IgD-negative memory B cell (primary cell): Measurements from ENCODE around the gene TELO2. TPM values are rescaled to one million over a fixed set of nuclear protein-coding genes. Genes with fewer than 3 reads are reported as not detected.

Experiments
- H3K27ac Mint-ChIP-seq, 3 donors: one replicate each; pipeline ENCODE4 v1.8.0; 2020 to 2022; ENCODE audit warnings: mild to moderate bottlenecking in 3 of 3, mixed read lengths in 3 of 3, moderate library complexity in 1 of 3
- H3K27me3 Mint-ChIP-seq: one replicate; pipeline ENCODE4 v1.8.0; 2021; ENCODE audit warnings: mixed read lengths
- H3K36me3 Mint-ChIP-seq: one replicate; pipeline ENCODE4 v1.8.0; 2020; ENCODE audit warnings: mild to moderate bottlenecking, mixed read lengths
- H3K4me1 Mint-ChIP-seq, 3 donors: one replicate each; pipeline ENCODE4 v1.8.0; 2020 to 2022; ENCODE audit warnings: mixed read lengths in 3 of 3, mild to moderate bottlenecking in 1 of 3
- H3K4me3 Mint-ChIP-seq, 4 donors: one replicate each; pipeline ENCODE4 v1.8.0; 2020 to 2022; ENCODE audit warnings: mild to moderate bottlenecking in 4 of 4, mixed read lengths in 4 of 4, moderate library complexity in 3 of 4
- H3K9me3 Mint-ChIP-seq, 3 donors: one replicate each; pipeline ENCODE4 v1.8.0; 2020 to 2021; ENCODE audit warnings: mixed read lengths in 3 of 3, mild to moderate bottlenecking in 1 of 3
- polyA plus RNA-seq: library from polyadenylated mRNA; unstranded; fragments of 300-500 nt; fragmentation: Illumina TruSeq; gene quantifications from one replicate; pipeline ENCODE4 v1.2.3, GENCODE V29; 2021

The TELO2 gene
- polyA plus RNA-seq, 1 donor from 2014 or later: 37.4 TPM

GRCh38 chr16:1546430-1546829 lies 53.3 kb downstream of the TELO2 start:
- H3K9me3 Mint-ChIP-seq: no peaks in the 10 kb centered on the region
- no peak overlapping the region for H3K27ac Mint-ChIP-seq
- no peaks in the 10 kb centered on the region for H3K36me3 Mint-ChIP-seq
- peaks cover 9 to 12% (median 11%) of the 10 kb centered on the region in 3 donors for H3K4me1 Mint-ChIP-seq
- H3K4me3 Mint-ChIP-seq: no peak overlapping the region
- no peaks in the 10 kb centered on the region for H3K27me3 Mint-ChIP-seq

- Mint-ChIP-seq H3K4me3 (no peak overlapping the region), H3K36me3 (peaks cover 3% of the 10 kb centered on the region), H3K9me3 (no peaks in the 10 kb centered on the region), H3K27ac (no peak overlapping the region), H3K27me3 (no peaks in the 10 kb centered on the region), H3K4me1 (peaks cover 8 to 11% (median 9%) of the 10 kb centered on the region in 3 donors)
These were observed 55.1 kb downstream of the TELO2 start for GRCh38 chr16:1548233-1548632.

GRCh38 chr16:1548727-1549126 lies 55.6 kb downstream of the TELO2 start:
- Mint-ChIP-seq H3K36me3 (peaks cover 3% of the 10 kb centered on the region), H3K4me1 (peaks cover 3 to 7% (median 6%) of the 10 kb centered on the region in 3 donors), H3K4me3 (no peak overlapping the region), H3K9me3 (no peaks in the 10 kb centered on the region), H3K27ac (no peak overlapping the region), H3K27me3 (no peaks in the 10 kb centered on the region)

GRCh38 chr16:1550069-1550468 lies 56.9 kb downstream of the TELO2 start:
- H3K27me3 Mint-ChIP-seq: no peaks in the 10 kb centered on the region
- H3K4me3 Mint-ChIP-seq: peak overlapping the region in 1 of 4 donors; percentile 52
- H3K4me1 Mint-ChIP-seq: peaks cover 2 to 5% (median 3%) of the 10 kb centered on the region in 3 donors
- no peaks in the 10 kb centered on the region for H3K9me3 Mint-ChIP-seq
- H3K36me3 Mint-ChIP-seq: peaks cover 3% of the 10 kb centered on the region
- no peak overlapping the region for H3K27ac Mint-ChIP-seq

- Mint-ChIP-seq H3K27me3 (no peaks in the 10 kb centered on the region), H3K4me1 (no peaks in the 10 kb centered on the region), H3K9me3 (no peaks in the 10 kb centered on the region), H3K4me3 (no peak overlapping the region), H3K27ac (no peak overlapping the region), H3K36me3 (peaks cover 3% of the 10 kb centered on the region)
These were observed 57.5 kb downstream of the TELO2 start for GRCh38 chr16:1550696-1551095.

GRCh38 chr16:1551166-1551565 lies 58.0 kb downstream of the TELO2 start:
- Mint-ChIP-seq H3K27me3 (no peaks in the 10 kb centered on the region), H3K4me3 (no peak overlapping the region), H3K27ac (no peak overlapping the region), H3K36me3 (peaks cover 3% of the 10 kb centered on the region), H3K4me1 (no peaks in the 10 kb centered on the region), H3K9me3 (no peaks in the 10 kb centered on the region)

GRCh38 chr16:1552129-1552528 lies 59.0 kb downstream of the TELO2 start:
- Mint-ChIP-seq H3K36me3 (peaks cover 3% of the 10 kb centered on the region), H3K27ac (no peak overlapping the region), H3K27me3 (no peaks in the 10 kb centered on the region), H3K4me1 (no peaks in the 10 kb centered on the region), H3K4me3 (no peak overlapping the region), H3K9me3 (no peaks in the 10 kb centered on the region)

- no peaks in the 10 kb centered on the region for H3K9me3 Mint-ChIP-seq
- H3K36me3 Mint-ChIP-seq: peaks cover 3% of the 10 kb centered on the region
- no peaks in the 10 kb centered on the region for H3K27me3 Mint-ChIP-seq
- H3K4me1 Mint-ChIP-seq: no peaks in the 10 kb centered on the region
- H3K4me3 Mint-ChIP-seq: no peak overlapping the region
- no peak overlapping the region for H3K27ac Mint-ChIP-seq
These were observed 61.0 kb downstream of the TELO2 start for GRCh38 chr16:1553946-1554825.

GRCh38 chr16:1554826-1555445 lies 61.8 kb downstream of the TELO2 start:
- Mint-ChIP-seq H3K9me3 (no peaks in the 10 kb centered on the region), H3K36me3 (peaks cover 5% of the 10 kb centered on the region), H3K27ac (peak overlapping the region in 1 of 3 donors; percentile 43), H3K27me3 (no peaks in the 10 kb centered on the region), H3K4me1 (peaks cover 0 to 6% (median 0%) of the 10 kb centered on the region in 3 donors), H3K4me3 (no peak overlapping the region)

- Mint-ChIP-seq H3K27ac (no peak overlapping the region), H3K36me3 (peaks cover 5% of the 10 kb centered on the region), H3K4me1 (peaks cover 0 to 7% (median 0%) of the 10 kb centered on the region in 3 donors), H3K27me3 (no peaks in the 10 kb centered on the region), H3K4me3 (no peak overlapping the region), H3K9me3 (no peaks in the 10 kb centered on the region)
These were observed 63.1 kb downstream of the TELO2 start for GRCh38 chr16:1556254-1556653.

- peaks cover 0 to 7% (median 0%) of the 10 kb centered on the region in 3 donors for H3K4me1 Mint-ChIP-seq
- no peaks in the 10 kb centered on the region for H3K9me3 Mint-ChIP-seq
- no peak overlapping the region for H3K4me3 Mint-ChIP-seq
- H3K27me3 Mint-ChIP-seq: no peaks in the 10 kb centered on the region
- H3K27ac Mint-ChIP-seq: no peak overlapping the region
- peaks cover 5% of the 10 kb centered on the region for H3K36me3 Mint-ChIP-seq
These were observed 63.9 kb downstream of the TELO2 start for GRCh38 chr16:1557074-1557473.

GRCh38 chr16:1557576-1557975 lies 64.4 kb downstream of the TELO2 start:
- Mint-ChIP-seq H3K4me3 (no peak overlapping the region), H3K27ac (peak overlapping the region in 1 of 3 donors; percentile 19), H3K27me3 (no peaks in the 10 kb centered on the region), H3K4me1 (peaks cover 0 to 7% (median 0%) of the 10 kb centered on the region in 3 donors), H3K9me3 (no peaks in the 10 kb centered on the region), H3K36me3 (peaks cover 5% of the 10 kb centered on the region)

- Mint-ChIP-seq H3K4me3 (no peak overlapping the region), H3K4me1 (peaks cover 0 to 7% (median 0%) of the 10 kb centered on the region in 3 donors), H3K27ac (no peak overlapping the region), H3K36me3 (peaks cover 3% of the 10 kb centered on the region), H3K9me3 (no peaks in the 10 kb centered on the region), H3K27me3 (no peaks in the 10 kb centered on the region)
These were observed 66.4 kb downstream of the TELO2 start for GRCh38 chr16:1559446-1559975.
